ENCODE results near the gene NUMA1. TPM values are rescaled to one million over a fixed set of nuclear protein-coding genes. Genes with fewer than 3 reads are reported as not detected.

The NUMA1 gene
- total RNA-seq, 1 experiment from 2014 or later: 145 TPM

GRCh38 chr11:72102946-72103753, 22.8 kb upstream of the NUMA1 start, which contains the start of gene LAMTOR1:
Gene LAMTOR1 (minus strand): TSS chr11:72103297. CDS start chr11:72103224, 73 bp downstream.
- Histone ChIP-seq H3K36me3 (ENCODE audit: control insufficient read depth, insufficient read depth, low read length) (peaks cover 4% of the 10 kb centered on the region; the same call in 1 of the 2 replicates), H3K27me3 (ENCODE audit: control insufficient read depth, insufficient read depth, low read length) (no peaks in the 10 kb centered on the region), H3K27ac (ENCODE audit: low read length) (peak within 1 kb of the TSS; percentile 99), H3K4me3 (ENCODE audit: low read depth in 2 of 2, low read length in 2 of 2) (peak within 1 kb of the TSS; percentile 98 to 100), H3K9me3 (ENCODE audit: control insufficient read depth, insufficient read depth, low read depth, low read length) (no peaks in the 10 kb centered on the region), H3K4me1 (ENCODE audit: control insufficient read depth, insufficient read depth, low read length) (peaks cover 10% of the 10 kb centered on the region)
- DNase-seq (ENCODE audit: low read depth, low spot score) (peak; percentile 97), ATAC-seq (peak; percentile 97)
- ChIA-PET POLR2A (no interaction called here), CTCF (interaction anchor here (0.6 kb wide), 1 partner anchor 78 kb away, joined by 6 read pairs; no protein-coding TSS in a partner anchor)
- intact Hi-C loops (cut with micrococcal nuclease; ENCODE audit: unreplicated experiment) (no loop called here), in situ Hi-C loops (cut with HindIII; ENCODE audit: low pct_unique_long_range_greater_than_20kb, low sequenced_read_pairs) (no loop called here)
- BruUV-seq (replicated peaks): no TSS peak
- no peak for TF ChIP-seq REST (IDR thresholded peaks at IDR 0.05; ENCODE audit: insufficient read depth in 1 of 2, low read depth in 2 of 2, low read length in 1 of 2)
- peak; percentile 96 for TF ChIP-seq SIN3A (IDR thresholded peaks at IDR 0.05; ENCODE audit: borderline replicate concordance, insufficient read depth, low read depth, low read length)
- TF ChIP-seq POLR2AphosphoS5 (IDR thresholded peaks at IDR 0.05; ENCODE audit: low read depth, low read length): peak; percentile 89

- intact Hi-C loops (cut with micrococcal nuclease; ENCODE audit: unreplicated experiment) (no loop called here), in situ Hi-C loops (cut with HindIII; ENCODE audit: low pct_unique_long_range_greater_than_20kb, low sequenced_read_pairs) (no loop called here)
- Histone ChIP-seq H3K4me1 (ENCODE audit: control insufficient read depth, insufficient read depth, low read length) (peaks cover 10% of the 10 kb centered on the region), H3K27me3 (ENCODE audit: control insufficient read depth, insufficient read depth, low read length) (no peaks in the 10 kb centered on the region), H3K27ac (ENCODE audit: low read length) (peak overlapping the region; percentile 99), H3K9me3 (ENCODE audit: control insufficient read depth, insufficient read depth, low read depth, low read length) (no peaks in the 10 kb centered on the region), H3K36me3 (ENCODE audit: control insufficient read depth, insufficient read depth, low read length) (peaks cover 8% of the 10 kb centered on the region; the same call in 1 of the 2 replicates), H3K4me3 (ENCODE audit: low read depth in 2 of 2, low read length in 2 of 2) (peak overlapping the region; percentile 98 to 100)
- ATAC-seq (no peak; the same call in 1 of the 2 replicates), DNase-seq (ENCODE audit: low read depth, low spot score) (no peak)
- CTCF ChIA-PET: interaction anchor here (0.5 to 0.6 kb wide), 2 partner anchors 17 to 77 kb away, joined by 5 to 6 read pairs; no protein-coding TSS in a partner anchor
- POLR2A ChIA-PET: no interaction called here
- TF ChIP-seq CTCF (IDR thresholded peaks at IDR 0.05) (no peak), REST (IDR thresholded peaks at IDR 0.05; ENCODE audit: insufficient read depth in 1 of 2, low read depth in 2 of 2, low read length in 1 of 2) (no peak), SIN3A (IDR thresholded peaks at IDR 0.05; ENCODE audit: borderline replicate concordance, insufficient read depth, low read depth, low read length) (no peak), TCF7L2 (IDR thresholded peaks at IDR 0.05; ENCODE audit: low read depth, low read length) (no peak), POLR2AphosphoS5 (IDR thresholded peaks at IDR 0.05; ENCODE audit: low read depth, low read length) (no peak)
- BruUV-seq (replicated peaks): no TSS peak
Observed at GRCh38 chr11:72102631-72102945, 22.2 kb upstream of the NUMA1 start.
